Measurements from ENCODE around the gene LMO2. TPM values are rescaled to one million over a fixed set of nuclear protein-coding genes. Genes with fewer than 3 reads are reported as not detected.

Gene LMO2
- total RNA-seq, 2 donors from 2014 or later: 1.1 to 1.2 TPM

- 6 to 8% methylated on average over 9 to 10 of the region's 10 CpGs for WGBS, 2 experiments (ENCODE audit: insufficient coverage in 1 of 2, insufficient read length in 1 of 2)
- no peak overlapping the region for H3K4me3 ChIP-seq (ENCODE audit: low read length)
- Mint-ChIP-seq H3K4me1 (peaks cover 12% of the 10 kb centered on the region), H3K27ac (no peak overlapping the region), H3K36me3 (ENCODE audit: low read depth) (no peaks in the 10 kb centered on the region), H3K4me3 (no peak overlapping the region), H3K27me3 (ENCODE audit: insufficient read depth) (no peaks in the 10 kb centered on the region), H3K9me3 (no peaks in the 10 kb centered on the region)
- peaks cover 7% of the 10 kb centered on the region for H3K27me3 ChIP-seq (ENCODE audit: control insufficient read depth, insufficient read depth, low read length, poor library complexity, severe bottlenecking)
- no peaks in the 10 kb centered on the region for H3K36me3 ChIP-seq (ENCODE audit: control insufficient read depth, insufficient read depth, low read length)
- H3K9me3 ChIP-seq (ENCODE audit: control insufficient read depth, low read length): no peaks in the 10 kb centered on the region
- TF ChIP-seq CTCF (conservative IDR thresholded peaks at IDR 0.05): peak; percentile 97
- H3K4me1 ChIP-seq (ENCODE audit: control insufficient read depth, insufficient read depth, low read length): peaks cover 8% of the 10 kb centered on the region
- no peak overlapping the region for H3K9ac ChIP-seq (ENCODE audit: extremely low read depth, low read length, poor library complexity, severe bottlenecking)
- H3K27ac ChIP-seq (ENCODE audit: low read depth, low read length): no peak overlapping the region
- DNase-seq: peak; percentile 95
These were observed 33.9 kb downstream of the LMO2 start for GRCh38 chr11:33857933-33858371.

GRCh38 chr11:33855500-33855899, 36.4 kb downstream of the LMO2 start:
- no peak for TF ChIP-seq CTCF (conservative IDR thresholded peaks at IDR 0.05)
- Histone ChIP-seq H3K4me1 (ENCODE audit: control insufficient read depth, insufficient read depth, low read length) (peaks cover 8% of the 10 kb centered on the region), H3K4me3 (ENCODE audit: low read length) (peak overlapping the region; percentile 28), H3K27me3 (ENCODE audit: control insufficient read depth, insufficient read depth, low read length, poor library complexity, severe bottlenecking) (peaks cover 7% of the 10 kb centered on the region), H3K9ac (ENCODE audit: extremely low read depth, low read length, poor library complexity, severe bottlenecking) (no peak overlapping the region), H3K36me3 (ENCODE audit: control insufficient read depth, insufficient read depth, low read length) (no peaks in the 10 kb centered on the region), H3K27ac (ENCODE audit: low read depth, low read length) (no peak overlapping the region), H3K9me3 (ENCODE audit: control insufficient read depth, low read length) (no peaks in the 10 kb centered on the region)
- no peak overlapping the region for H3K4me3 Mint-ChIP-seq
- WGBS, 2 experiments (ENCODE audit: insufficient coverage in 1 of 2, insufficient read length in 1 of 2): 73 to 92% methylated on average over 2 of the region's 2 CpGs
- peaks cover 11% of the 10 kb centered on the region for H3K4me1 Mint-ChIP-seq
- no peak for DNase-seq
- H3K27me3 Mint-ChIP-seq (ENCODE audit: insufficient read depth): peaks cover 2% of the 10 kb centered on the region
- H3K9me3 Mint-ChIP-seq: no peaks in the 10 kb centered on the region
- H3K36me3 Mint-ChIP-seq (ENCODE audit: low read depth): no peaks in the 10 kb centered on the region
- H3K27ac Mint-ChIP-seq: no peak overlapping the region

GRCh38 chr11:33848717-33849390, 43.0 kb downstream of the LMO2 start:
- no peaks in the 10 kb centered on the region for H3K36me3 Mint-ChIP-seq (ENCODE audit: low read depth)
- peaks cover 4% of the 10 kb centered on the region for H3K4me1 Mint-ChIP-seq
- WGBS, 2 experiments (ENCODE audit: insufficient coverage in 1 of 2, insufficient read length in 1 of 2): 85 to 89% methylated on average over 5 to 6 of the region's 6 CpGs

More at GRCh38 chr11:33848717-33849390, 43.0 kb downstream of the LMO2 start:
- no peak overlapping the region for H3K27ac Mint-ChIP-seq
- Histone ChIP-seq H3K4me3 (ENCODE audit: low read length) (no peak overlapping the region), H3K9me3 (ENCODE audit: control insufficient read depth, low read length) (no peaks in the 10 kb centered on the region), H3K9ac (ENCODE audit: extremely low read depth, low read length, poor library complexity, severe bottlenecking) (no peak overlapping the region), H3K27ac (ENCODE audit: low read depth, low read length) (no peak overlapping the region), H3K36me3 (ENCODE audit: control insufficient read depth, insufficient read depth, low read length) (no peaks in the 10 kb centered on the region), H3K4me1 (ENCODE audit: control insufficient read depth, insufficient read depth, low read length) (no peaks in the 10 kb centered on the region), H3K27me3 (ENCODE audit: control insufficient read depth, insufficient read depth, low read length, poor library complexity, severe bottlenecking) (no peaks in the 10 kb centered on the region)
- H3K27me3 Mint-ChIP-seq (ENCODE audit: insufficient read depth): peaks cover 4% of the 10 kb centered on the region
- no peak overlapping the region for H3K4me3 Mint-ChIP-seq
- H3K9me3 Mint-ChIP-seq: no peaks in the 10 kb centered on the region
- no peak for TF ChIP-seq CTCF (conservative IDR thresholded peaks at IDR 0.05)
- no peak for DNase-seq
